ENCODE data around the gene TAF15.

DNA sequence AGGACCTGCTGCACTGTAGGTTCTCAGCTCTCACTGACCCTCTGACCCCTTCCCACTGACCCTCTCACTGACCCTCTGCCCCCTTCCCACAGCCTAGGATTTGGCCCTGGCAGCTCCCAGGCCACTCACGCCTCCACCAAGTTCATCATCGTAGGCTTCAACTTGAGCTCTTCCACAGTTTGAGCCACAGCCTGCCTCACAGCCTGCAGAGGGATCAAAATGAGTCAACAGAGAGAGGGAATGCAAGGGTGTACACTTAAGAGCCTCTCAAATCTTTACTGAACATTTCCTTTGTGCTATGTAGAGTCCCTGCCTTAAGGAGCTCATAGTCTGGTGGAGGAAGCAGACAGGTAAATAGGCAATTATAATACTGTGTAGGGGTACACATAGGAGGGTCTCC is 47.3 kb downstream of the TAF15 start:
- TF ChIP-seq GATA2 (IDR thresholded peaks at IDR 0.05; ENCODE audit: low read depth, low read length) (no peak), GATA3 (IDR thresholded peaks at IDR 0.05; ENCODE audit: low read depth, low read length) (no peak)

All from SH-SY5Y (cell line).